HUES48 (cell line): ENCODE results near the gene UBE3A.

Experiments used
- H3K27ac ChIP-seq: one replicate; pipeline ENCODE4 v1.7.0; 2013; ENCODE audit warnings: low read depth, low read length, inconsistent platforms
- H3K27me3 ChIP-seq: 2 replicates; pipeline ENCODE4 v1.6.1; 2013; ENCODE audit warnings: mild to moderate bottlenecking, low read length; ENCODE audit not compliant: control insufficient read depth, insufficient read depth
- H3K36me3 ChIP-seq: 2 replicates; pipeline ENCODE4 v1.6.1; 2013; ENCODE audit warnings: low read length; ENCODE audit not compliant: control insufficient read depth, insufficient read depth
- H3K4me1 ChIP-seq: 2 replicates; pipeline ENCODE4 v1.6.1; 2013; ENCODE audit warnings: mild to moderate bottlenecking, low read length; ENCODE audit not compliant: control insufficient read depth, insufficient read depth
- H3K4me3 ChIP-seq: 2 replicates; pipeline ENCODE4 v1.5.1; 2013; ENCODE audit warnings: mild to moderate bottlenecking, low read depth, low read length
- H3K9ac ChIP-seq: 2 replicates; pipeline ENCODE4 v1.6.1; 2013; ENCODE audit warnings: mild to moderate bottlenecking, low read depth, low read length, moderate library complexity
- H3K9me3 ChIP-seq: 2 replicates; pipeline ENCODE4 v1.6.1; 2013; ENCODE audit warnings: low read length; ENCODE audit not compliant: control insufficient read depth, insufficient read depth

Gene UBE3A

GRCh38 chr15:25402342-25402741 is 36.5 kb downstream of the UBE3A start:
- no peaks in the 10 kb centered on the region for H3K9me3 ChIP-seq
- peaks cover 41% of the 10 kb centered on the region for H3K36me3 ChIP-seq
- H3K27ac ChIP-seq, result no peak overlapping the region
- H3K4me3 ChIP-seq, result no peak overlapping the region
- H3K9ac ChIP-seq, result no peak overlapping the region
- peaks cover 18% of the 10 kb centered on the region for H3K4me1 ChIP-seq
- no peaks in the 10 kb centered on the region for H3K27me3 ChIP-seq

- Histone ChIP-seq H3K27me3 (no peaks in the 10 kb centered on the region), H3K4me1 (peaks cover 10% of the 10 kb centered on the region), H3K9ac (no peak overlapping the region), H3K36me3 (peaks cover 41% of the 10 kb centered on the region), H3K4me3 (no peak overlapping the region), H3K27ac (no peak overlapping the region), H3K9me3 (no peaks in the 10 kb centered on the region)
Observed at GRCh38 chr15:25401501-25401900, 37.3 kb downstream of the UBE3A start.

- H3K27ac ChIP-seq, result no peak overlapping the region
Observed at GRCh38 chr15:25397100-25397499, 41.7 kb downstream of the UBE3A start.

GRCh38 chr15:25394898-25395297 is 43.9 kb downstream of the UBE3A start:
- H3K27ac ChIP-seq, result no peak overlapping the region
- no peaks in the 10 kb centered on the region for H3K27me3 ChIP-seq
- H3K4me3 ChIP-seq, result no peak overlapping the region
- H3K36me3 ChIP-seq, result peaks cover 14% of the 10 kb centered on the region
- no peaks in the 10 kb centered on the region for H3K4me1 ChIP-seq
- no peaks in the 10 kb centered on the region for H3K9me3 ChIP-seq
- no peak overlapping the region for H3K9ac ChIP-seq

More at GRCh38 chr15:25397100-25397499, 41.7 kb downstream of the UBE3A start:
- Histone ChIP-seq H3K4me1 (no peaks in the 10 kb centered on the region; the same call in 1 of the 2 replicates), H3K4me3 (no peak overlapping the region), H3K9me3 (no peaks in the 10 kb centered on the region), H3K27me3 (no peaks in the 10 kb centered on the region), H3K9ac (no peak overlapping the region), H3K36me3 (peaks cover 16% of the 10 kb centered on the region)

- Histone ChIP-seq H3K36me3 (peaks cover 14% of the 10 kb centered on the region; the same call in 1 of the 2 replicates), H3K9me3 (no peaks in the 10 kb centered on the region), H3K27me3 (no peaks in the 10 kb centered on the region), H3K4me1 (no peaks in the 10 kb centered on the region), H3K9ac (no peak overlapping the region), H3K27ac (no peak overlapping the region), H3K4me3 (no peak overlapping the region)
Observed at GRCh38 chr15:25392806-25393205, 46.0 kb downstream of the UBE3A start.

- Histone ChIP-seq H3K9ac (no peak overlapping the region), H3K9me3 (no peaks in the 10 kb centered on the region), H3K27me3 (no peaks in the 10 kb centered on the region), H3K4me3 (no peak overlapping the region), H3K27ac (no peak overlapping the region), H3K4me1 (no peaks in the 10 kb centered on the region), H3K36me3 (peaks cover 12% of the 10 kb centered on the region; the same call in 1 of the 2 replicates)
Observed at GRCh38 chr15:25391971-25392721, 46.7 kb downstream of the UBE3A start.

GRCh38 chr15:25385986-25386385 is 52.8 kb downstream of the UBE3A start:
- Histone ChIP-seq H3K9me3 (no peaks in the 10 kb centered on the region; the same call in 1 of the 2 replicates), H3K4me1 (no peaks in the 10 kb centered on the region), H3K9ac (no peak overlapping the region), H3K27me3 (no peaks in the 10 kb centered on the region), H3K4me3 (no peak overlapping the region), H3K27ac (no peak overlapping the region), H3K36me3 (peaks cover 9% of the 10 kb centered on the region)

GRCh38 chr15:25381579-25381978 is 57.2 kb downstream of the UBE3A start:
- H3K36me3 ChIP-seq, result peaks cover 20% of the 10 kb centered on the region
- no peaks in the 10 kb centered on the region; the same call in 1 of the 2 replicates for H3K9me3 ChIP-seq

GRCh38 chr15:25378501-25378901 is 60.3 kb downstream of the UBE3A start:
- H3K36me3 ChIP-seq, result peaks cover 37% of the 10 kb centered on the region
- no peak overlapping the region for H3K4me3 ChIP-seq
- no peak overlapping the region for H3K27ac ChIP-seq
- H3K4me1 ChIP-seq, result no peaks in the 10 kb centered on the region
- no peak overlapping the region for H3K9ac ChIP-seq
- H3K27me3 ChIP-seq, result no peaks in the 10 kb centered on the region
- no peaks in the 10 kb centered on the region for H3K9me3 ChIP-seq

More at GRCh38 chr15:25381579-25381978, 57.2 kb downstream of the UBE3A start:
- H3K9ac ChIP-seq, result no peak overlapping the region
- no peaks in the 10 kb centered on the region for H3K27me3 ChIP-seq
- no peak overlapping the region for H3K27ac ChIP-seq
- H3K4me1 ChIP-seq, result no peaks in the 10 kb centered on the region
- H3K4me3 ChIP-seq, result no peak overlapping the region

GRCh38 chr15:25375557-25375956 is 63.3 kb downstream of the UBE3A start:
- no peaks in the 10 kb centered on the region for H3K4me1 ChIP-seq
- no peak overlapping the region for H3K9ac ChIP-seq
- H3K9me3 ChIP-seq, result no peaks in the 10 kb centered on the region
- peaks cover 57% of the 10 kb centered on the region for H3K36me3 ChIP-seq
- H3K27ac ChIP-seq, result no peak overlapping the region
- H3K4me3 ChIP-seq, result no peak overlapping the region
- no peaks in the 10 kb centered on the region for H3K27me3 ChIP-seq

- no peak overlapping the region for H3K27ac ChIP-seq
- peaks cover 64% of the 10 kb centered on the region for H3K36me3 ChIP-seq
- H3K27me3 ChIP-seq, result no peaks in the 10 kb centered on the region
- no peaks in the 10 kb centered on the region for H3K9me3 ChIP-seq
- no peak overlapping the region for H3K4me3 ChIP-seq
- H3K4me1 ChIP-seq, result no peaks in the 10 kb centered on the region; the same call in 1 of the 2 replicates
- no peak overlapping the region for H3K9ac ChIP-seq
Observed at GRCh38 chr15:25374143-25374542, 64.7 kb downstream of the UBE3A start.
